ENCODE results near the gene IQGAP1. TPM values are rescaled to one million over a fixed set of nuclear protein-coding genes. Genes with fewer than 3 reads are reported as not detected.
A peak's percentile ranks its signal among the peaks of the same experiment; 100 is the strongest.

The IQGAP1 gene
- total and polyA plus RNA-seq, 2 of the 13 experiments (the other 11 are each of a cell fraction or from before 2014, with no cell fraction given) = 29.5 to 37.9 TPM

DNA sequence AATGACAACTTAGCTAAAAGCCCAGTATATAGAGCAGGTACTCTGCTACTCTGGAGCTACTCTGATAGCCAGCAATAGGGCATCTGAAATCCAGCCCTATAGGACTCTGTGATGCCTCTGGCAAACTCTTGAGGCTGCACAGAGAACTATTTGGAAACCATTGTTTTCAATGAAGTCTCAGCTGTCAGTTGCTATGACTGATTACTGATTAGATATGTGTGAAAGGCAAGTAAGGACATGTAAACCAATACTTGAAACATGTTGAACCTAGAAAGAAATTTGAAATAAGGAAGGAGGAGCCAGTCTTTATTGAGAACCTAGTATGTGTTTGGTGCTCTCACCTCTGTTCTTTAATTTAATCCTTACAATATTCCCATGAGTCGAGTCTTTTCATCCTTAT is 101.5 kb downstream of the IQGAP1 start:
- ATAC-seq (peak; percentile 64), DNase-seq (ENCODE audit: low spot score) (peak; percentile 17), FAIRE-seq (no peak)
- no TSS peak for BruUV-seq (replicated peaks)
- no peak overlapping the region; a peak in 1 of 6 replicates for H3K4me3 ChIP-seq (replicated peaks in 1 of 3; ENCODE audit: insufficient read depth in 1 of 3, low read depth in 2 of 3, low read length in 3 of 3)
- H3K79me2 ChIP-seq (ENCODE audit: insufficient read depth, low read length) = no peaks in the 10 kb centered on the region
- H3K4me1 ChIP-seq (ENCODE audit: insufficient read depth, low read length) = peaks cover 40% of the 10 kb centered on the region
- intact Hi-C loops (cut with micrococcal nuclease; ENCODE audit: unreplicated experiment) = no loop called here
- H3K36me3 ChIP-seq (replicated peaks in 1 of 2; ENCODE audit: control insufficient read depth in 1 of 2, insufficient read depth in 2 of 2, low read length in 2 of 2) = peaks cover 5 to 42% of the 10 kb centered on the region in 2 experiments
- WGBS (ENCODE audit: low lambda C conversion rate) = 5% methylated on average over 1 of the region's 1 CpG
- peak overlapping the region; percentile 68 for H3K4me2 ChIP-seq (ENCODE audit: low read depth, low read length)
- no peak overlapping the region for H3K9ac ChIP-seq (ENCODE audit: insufficient read depth, low read depth, low read length)
- TF ChIP-seq ZNF605 (CRISPR knock-in tag; IDR thresholded peaks at IDR 0.05) (no peak), ZMYM2 (CRISPR knock-in tag; IDR thresholded peaks at IDR 0.05) (0 out of 2 replicates have a peak, but pooled peaks have one; percentile 1), RORA (CRISPR knock-in tag; IDR thresholded peaks at IDR 0.05) (0 out of 2 replicates have a peak, but pooled peaks have one; percentile 91), ZNF558 (CRISPR knock-in tag; IDR thresholded peaks at IDR 0.05; ENCODE audit: borderline replicate concordance) (0 out of 2 replicates have a peak, but pooled peaks have one; percentile 32), AKAP8 (CRISPR knock-in tag; IDR thresholded peaks at IDR 0.05) (peak; percentile 3; the same call in 1 of the 2 replicates), ZNF256 (CRISPR knock-in tag; conservative IDR thresholded peaks at IDR 0.05) (no peak)
- TF ChIP-seq, protein P1, sequence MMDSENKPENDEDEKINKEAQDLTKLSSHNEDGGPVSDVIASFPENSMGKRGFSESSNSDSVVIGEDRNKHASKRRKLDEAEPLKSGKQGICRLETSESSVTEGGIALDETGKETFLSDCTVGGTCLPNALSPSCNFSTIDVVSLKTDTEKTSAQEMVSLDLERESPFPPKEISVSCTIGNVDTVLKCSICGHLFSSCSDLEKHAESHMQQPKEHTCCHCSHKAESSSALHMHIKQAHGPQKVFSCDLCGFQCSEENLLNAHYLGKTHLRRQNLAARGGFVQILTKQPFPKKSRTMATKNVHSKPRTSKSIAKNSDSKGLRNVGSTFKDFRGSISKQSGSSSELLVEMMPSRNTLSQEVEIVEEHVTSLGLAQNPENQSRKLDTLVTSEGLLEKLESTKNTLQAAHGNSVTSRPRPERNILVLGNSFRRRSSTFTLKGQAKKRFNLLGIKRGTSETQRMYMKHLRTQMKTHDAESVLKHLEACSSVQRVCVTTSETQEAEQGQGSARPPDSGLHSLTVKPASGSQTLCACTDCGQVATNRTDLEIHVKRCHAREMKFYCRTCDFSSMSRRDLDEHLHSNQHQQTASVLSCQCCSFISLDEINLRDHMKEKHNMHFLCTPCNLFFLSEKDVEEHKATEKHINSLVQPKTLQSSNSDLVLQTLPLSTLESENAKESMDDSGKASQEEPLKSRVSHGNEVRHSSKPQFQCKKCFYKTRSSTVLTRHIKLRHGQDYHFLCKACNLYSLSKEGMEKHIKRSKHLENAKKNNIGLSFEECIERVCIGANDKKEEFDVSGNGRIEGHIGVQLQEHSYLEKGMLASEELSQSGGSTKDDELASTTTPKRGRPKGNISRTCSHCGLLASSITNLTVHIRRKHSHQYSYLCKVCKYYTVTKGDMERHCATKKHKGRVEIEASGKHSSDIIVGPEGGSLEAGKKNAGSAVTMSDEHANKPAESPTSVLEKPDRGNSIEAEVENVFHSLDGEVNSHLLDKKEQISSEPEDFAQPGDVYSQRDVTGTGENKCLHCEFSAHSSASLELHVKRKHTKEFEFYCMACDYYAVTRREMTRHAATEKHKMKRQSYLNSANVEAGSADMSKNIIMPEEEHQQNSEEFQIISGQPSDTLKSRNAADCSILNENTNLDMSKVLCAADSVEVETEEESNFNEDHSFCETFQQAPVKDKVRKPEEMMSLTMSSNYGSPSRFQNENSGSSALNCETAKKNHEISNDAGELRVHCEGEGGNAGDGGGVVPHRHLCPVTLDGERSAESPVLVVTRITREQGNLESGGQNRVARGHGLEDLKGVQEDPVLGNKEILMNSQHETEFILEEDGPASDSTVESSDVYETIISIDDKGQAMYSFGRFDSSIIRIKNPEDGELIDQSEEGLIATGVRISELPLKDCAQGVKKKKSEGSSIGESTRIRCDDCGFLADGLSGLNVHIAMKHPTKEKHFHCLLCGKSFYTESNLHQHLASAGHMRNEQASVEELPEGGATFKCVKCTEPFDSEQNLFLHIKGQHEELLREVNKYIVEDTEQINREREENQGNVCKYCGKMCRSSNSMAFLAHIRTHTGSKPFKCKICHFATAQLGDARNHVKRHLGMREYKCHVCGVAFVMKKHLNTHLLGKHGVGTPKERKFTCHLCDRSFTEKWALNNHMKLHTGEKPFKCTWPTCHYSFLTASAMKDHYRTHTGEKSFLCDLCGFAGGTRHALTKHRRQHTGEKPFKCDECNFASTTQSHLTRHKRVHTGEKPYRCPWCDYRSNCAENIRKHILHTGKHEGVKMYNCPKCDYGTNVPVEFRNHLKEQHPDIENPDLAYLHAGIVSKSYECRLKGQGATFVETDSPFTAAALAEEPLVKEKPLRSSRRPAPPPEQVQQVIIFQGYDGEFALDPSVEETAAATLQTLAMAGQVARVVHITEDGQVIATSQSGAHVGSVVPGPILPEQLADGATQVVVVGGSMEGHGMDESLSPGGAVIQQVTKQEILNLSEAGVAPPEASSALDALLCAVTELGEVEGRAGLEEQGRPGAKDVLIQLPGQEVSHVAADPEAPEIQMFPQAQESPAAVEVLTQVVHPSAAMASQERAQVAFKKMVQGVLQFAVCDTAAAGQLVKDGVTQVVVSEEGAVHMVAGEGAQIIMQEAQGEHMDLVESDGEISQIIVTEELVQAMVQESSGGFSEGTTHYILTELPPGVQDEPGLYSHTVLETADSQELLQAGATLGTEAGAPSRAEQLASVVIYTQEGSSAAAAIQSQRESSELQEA (CRISPR knock-in tag; IDR thresholded peaks at IDR 0.05; ENCODE audit: not compliant biosample characterization) = no peak
- ChIA-PET CTCF (ENCODE audit: low intra/inter-chr PET ratio, low total read pairs) (no interaction called here), POLR2A (interaction anchor here (1.1 to 1.2 kb wide), 4 partner anchors 20 to 240 kb away, joined by 3 to 4 read pairs (median 3); partner anchors contain the start of genes CRTC3, IQGAP1 and TTLL13)
- H3K27me3 ChIP-seq (ENCODE audit: control insufficient read depth in 1 of 2, insufficient read depth in 2 of 2, low read length in 2 of 2) = no peaks in the 10 kb centered on the region
- H3K27ac ChIP-seq (ENCODE audit: extremely low read length, insufficient read depth, low read length) = peak overlapping the region; percentile 52
- in situ Hi-C loops (cut with HindIII; ENCODE audit: extremely low pct_ligation_motif_present, low pct_unique_long_range_greater_than_20kb) = loop anchor here (10.0 kb wide), 1 partner anchor 125 kb away; no protein-coding TSS in a partner anchor
- no peak overlapping the region for H2AFZ ChIP-seq (ENCODE audit: low read length)
- H4K20me1 ChIP-seq (ENCODE audit: insufficient read depth, low read length) = no peaks in the 10 kb centered on the region; the same call in 1 of the 2 replicates
- H3K9me3 ChIP-seq (ENCODE audit: low read length) = no peaks in the 10 kb centered on the region

Data from HepG2 (cell line).